ENCODE data around the gene DLGAP1.

DLGAP1 gene

GRCh38 chr18:3983351-3983969 lies 471.6 kb downstream of the DLGAP1 start:
- DNase-seq: no peak

DNA sequence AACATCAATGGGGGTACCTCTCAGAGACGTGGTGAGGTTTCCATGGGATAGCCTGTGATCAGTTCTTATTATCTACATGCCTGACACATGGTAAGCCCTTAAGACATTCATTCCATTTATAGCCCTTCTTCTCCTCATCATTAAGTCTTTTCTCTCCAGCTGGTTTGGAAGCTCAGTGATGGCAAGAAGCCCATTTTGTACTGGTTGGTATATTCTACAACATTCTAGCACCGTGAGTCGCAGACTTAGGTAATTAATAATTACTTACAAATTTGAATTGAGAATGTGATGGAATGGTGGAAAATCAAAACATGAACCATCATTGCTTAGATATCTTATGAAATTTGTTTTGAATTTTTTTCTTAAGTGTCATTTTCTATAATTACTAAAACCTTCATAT lies 472.6 kb downstream of the DLGAP1 start:
- no peak for DNase-seq

DNA sequence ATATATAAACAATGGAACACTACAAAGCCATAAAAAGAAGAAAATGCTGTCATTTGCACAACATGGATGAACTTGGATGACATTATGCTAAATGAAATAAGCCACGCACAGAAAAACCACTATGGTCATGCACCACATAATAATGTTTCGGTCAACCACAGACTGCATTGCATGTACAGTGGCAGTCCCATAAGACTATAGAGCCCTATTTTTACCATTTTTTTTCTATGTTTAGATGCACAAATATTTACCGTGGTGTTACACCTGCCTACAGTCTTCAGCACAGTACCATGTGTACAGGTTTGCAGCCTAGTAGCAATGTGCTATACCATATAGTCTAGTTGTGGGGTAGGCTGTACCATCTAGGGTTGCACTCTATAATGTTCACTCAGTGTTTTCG lies 476.1 kb downstream of the DLGAP1 start:
- no peak for DNase-seq

DNA sequence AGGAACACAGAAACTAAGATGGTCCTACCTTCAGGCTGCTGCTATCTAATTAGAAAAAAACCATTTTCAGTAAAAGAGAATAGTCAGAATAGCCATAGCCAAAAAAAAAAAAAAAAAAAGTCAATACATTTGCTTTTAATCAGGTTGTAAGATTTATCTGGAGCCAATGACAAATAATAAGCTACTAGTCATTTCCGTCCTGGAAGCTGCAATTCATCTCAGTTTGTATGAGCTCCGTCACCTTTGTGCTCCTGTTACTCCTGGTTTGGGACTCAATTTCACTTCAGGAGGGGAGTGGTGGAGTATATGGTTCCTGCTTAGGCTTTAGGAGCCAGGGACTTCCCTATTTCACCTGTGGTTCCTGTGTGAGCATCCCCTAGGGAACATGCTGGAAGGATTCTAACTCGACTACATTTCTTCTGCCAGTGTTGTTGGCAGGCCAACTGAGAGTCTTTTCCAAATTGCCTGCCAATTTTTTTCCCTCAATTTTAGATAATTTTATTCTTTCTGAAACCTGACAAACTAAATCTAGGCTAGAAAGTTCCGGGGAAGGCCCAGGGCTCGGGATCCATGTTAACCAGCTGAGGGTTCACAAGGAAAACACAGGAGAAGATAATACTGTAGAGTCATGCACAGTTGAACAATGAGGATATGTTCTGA lies 481.8 kb downstream of the DLGAP1 start:
- DNase-seq: no peak

GRCh38 chr18:3972291-3972930 lies 482.7 kb downstream of the DLGAP1 start:
- no peak for DNase-seq

DNA sequence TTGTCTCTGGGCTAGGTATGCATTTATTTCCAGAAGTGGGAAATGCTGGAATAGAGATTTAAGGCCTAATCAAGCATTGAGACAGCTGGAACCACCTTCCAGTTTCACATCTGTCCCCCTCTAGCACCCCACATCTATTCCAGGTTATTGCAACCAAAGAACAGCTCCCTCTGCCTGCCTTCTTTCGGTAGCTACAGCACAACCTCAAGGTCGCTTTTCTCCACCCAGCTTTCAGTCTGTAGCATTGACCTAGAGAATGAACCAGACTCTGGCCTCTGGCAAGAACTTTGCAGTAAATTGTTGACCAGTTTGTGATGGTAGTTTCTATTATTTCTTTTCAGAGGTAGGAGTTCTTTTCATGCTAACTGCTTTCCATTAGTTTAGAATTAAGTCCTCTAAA lies 484.2 kb downstream of the DLGAP1 start:
- DNase-seq: no peak

GRCh38 chr18:3967359-3968180 lies 487.5 kb downstream of the DLGAP1 start:
- DNase-seq: no peak

- DNase-seq: no peak
Observed at GRCh38 chr18:3966642-3967358, 488.3 kb downstream of the DLGAP1 start.

DNA sequence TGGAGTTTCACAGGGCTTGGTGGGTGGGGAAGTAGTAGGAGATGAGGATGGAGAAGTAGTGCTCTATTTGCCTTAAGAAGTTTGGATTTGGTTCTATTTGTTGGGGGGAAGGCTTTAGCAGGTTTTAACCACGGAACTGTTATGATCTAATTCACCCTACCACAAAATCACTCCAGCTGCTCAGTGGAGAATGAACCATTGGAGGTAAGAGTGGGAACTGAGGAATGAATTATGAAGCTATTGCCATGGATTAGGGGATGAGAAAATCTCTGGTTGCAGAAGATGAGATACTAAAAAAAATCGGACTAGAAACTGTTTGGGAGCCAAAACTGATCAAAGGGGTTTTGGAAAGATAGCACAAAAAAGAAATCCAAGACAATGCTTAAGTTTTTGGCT lies 488.9 kb downstream of the DLGAP1 start:
- DNase-seq: no peak

DNA sequence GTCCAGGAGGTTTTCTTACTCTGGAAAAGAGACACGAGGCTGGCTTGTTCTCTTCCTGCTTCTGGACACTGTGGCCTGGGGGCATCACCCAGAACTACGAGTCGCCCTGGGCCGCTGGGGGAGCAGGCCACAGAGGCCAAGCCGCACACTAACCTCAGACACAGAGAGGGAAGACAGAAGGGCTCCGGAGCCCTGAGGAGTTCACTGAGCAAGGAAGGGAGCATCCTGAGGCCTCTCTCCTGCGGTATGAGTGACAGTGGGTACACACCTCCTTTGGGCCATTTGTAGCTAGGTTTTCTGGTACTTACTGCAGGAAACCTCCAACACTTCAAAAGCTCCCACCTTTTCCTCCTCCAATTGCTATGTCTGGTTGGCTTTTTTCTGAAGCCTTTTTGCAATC lies 494.1 kb downstream of the DLGAP1 start:
- DNase-seq: no peak

DNA sequence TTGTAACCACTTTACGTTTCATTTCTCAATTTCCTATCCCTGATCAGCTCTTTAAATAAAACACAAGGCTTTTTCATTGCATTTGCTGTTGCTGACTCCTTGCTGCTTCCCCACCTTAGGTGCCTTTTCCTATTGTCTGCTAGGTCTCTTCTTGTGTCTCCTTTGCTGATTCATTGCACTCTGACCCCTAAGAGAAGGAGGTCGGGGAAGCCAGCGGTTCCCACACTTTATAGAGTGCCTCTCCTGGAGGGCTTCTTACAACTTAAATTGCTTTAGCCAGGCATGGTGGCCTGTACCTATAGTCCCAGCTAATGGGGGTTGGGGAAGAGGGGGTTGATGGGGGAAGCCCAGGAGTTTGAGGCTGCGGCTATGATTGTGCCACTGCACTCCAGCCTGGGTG lies 495.0 kb downstream of the DLGAP1 start:
- DNase-seq: no peak

- no peak for DNase-seq
Observed at GRCh38 chr18:3952031-3952430, 503.1 kb downstream of the DLGAP1 start.

GRCh38 chr18:3950668-3951404 lies 504.3 kb downstream of the DLGAP1 start:
- no peak for DNase-seq

GRCh38 chr18:3948958-3949357 lies 506.1 kb downstream of the DLGAP1 start:
- DNase-seq: no peak

DNA sequence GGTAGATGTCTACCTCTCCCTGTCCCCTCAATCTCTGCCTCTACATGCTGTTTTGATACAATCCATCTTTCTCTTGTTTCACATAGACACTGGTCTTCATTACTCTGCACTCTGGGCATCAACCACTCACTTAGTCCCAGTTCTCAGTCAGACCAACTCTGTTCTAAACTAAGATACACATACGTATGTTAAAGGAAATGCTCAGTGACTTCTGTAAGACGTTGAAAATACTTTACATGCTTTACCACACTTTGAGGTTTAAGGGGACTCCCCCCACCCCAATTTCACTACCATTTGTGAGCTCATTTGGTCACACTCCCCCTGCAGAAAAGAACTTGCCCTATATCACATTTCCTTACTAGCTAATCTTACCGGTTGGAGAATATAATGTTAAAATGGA lies 507.7 kb downstream of the DLGAP1 start:
- no peak for DNase-seq

DNA sequence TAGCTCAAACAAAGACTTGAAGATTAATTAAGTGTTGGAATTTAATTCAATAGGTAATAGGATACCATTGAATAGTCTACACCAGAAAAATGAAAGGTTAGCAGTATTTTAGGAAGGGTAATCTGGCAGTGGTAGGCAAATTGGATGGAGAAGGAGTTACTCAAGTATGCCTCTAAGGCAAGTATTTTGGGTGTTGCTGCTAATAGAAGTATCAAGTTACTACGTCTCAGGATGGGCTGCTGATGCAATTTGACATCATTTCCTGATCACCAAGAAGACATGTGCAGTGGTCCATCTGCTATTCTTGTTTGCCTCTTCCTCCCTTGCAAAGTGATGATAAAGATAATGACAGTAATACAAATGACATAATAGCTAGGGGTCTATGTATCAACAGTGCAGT lies 519.8 kb downstream of the DLGAP1 start:
- no peak for DNase-seq

DNA sequence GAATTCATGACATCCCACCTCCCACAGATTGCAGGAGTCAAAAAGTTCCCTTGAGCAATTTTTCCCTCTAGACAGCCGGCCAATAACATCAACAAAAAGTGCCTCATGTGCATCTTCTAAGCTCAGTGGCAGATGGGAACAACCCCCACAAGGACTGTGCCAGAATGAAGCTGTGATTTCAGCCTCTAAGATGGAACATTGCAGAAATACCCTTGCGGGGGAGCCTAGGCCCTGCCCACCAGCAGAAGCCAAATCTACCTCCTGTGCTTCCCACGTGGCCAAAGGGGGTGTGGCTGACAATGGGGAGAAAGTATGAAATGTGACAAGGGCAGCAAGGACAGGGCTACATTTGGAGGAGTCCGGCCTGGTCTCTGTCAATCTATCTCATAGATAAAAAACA lies 522.8 kb downstream of the DLGAP1 start:
- no peak for DNase-seq

GRCh38 chr18:3931542-3932112 lies 523.5 kb downstream of the DLGAP1 start:
- DNase-seq: no peak

DNA sequence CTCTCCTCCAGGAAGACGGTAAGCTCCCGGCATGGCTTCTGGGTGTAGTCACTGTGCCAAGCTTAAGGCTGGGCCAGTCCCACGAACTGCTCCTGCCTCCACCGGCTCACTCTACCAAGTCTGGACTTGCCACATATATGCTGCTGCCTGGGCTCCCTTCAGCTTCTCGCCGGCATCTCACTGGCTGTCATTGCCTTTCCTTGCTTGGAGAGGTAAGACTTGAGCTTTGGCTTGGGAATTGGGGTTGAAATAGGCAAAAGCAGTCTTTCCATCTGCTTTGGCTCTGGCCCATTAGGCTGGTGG lies 524.1 kb downstream of the DLGAP1 start:
- no peak for DNase-seq

DNA sequence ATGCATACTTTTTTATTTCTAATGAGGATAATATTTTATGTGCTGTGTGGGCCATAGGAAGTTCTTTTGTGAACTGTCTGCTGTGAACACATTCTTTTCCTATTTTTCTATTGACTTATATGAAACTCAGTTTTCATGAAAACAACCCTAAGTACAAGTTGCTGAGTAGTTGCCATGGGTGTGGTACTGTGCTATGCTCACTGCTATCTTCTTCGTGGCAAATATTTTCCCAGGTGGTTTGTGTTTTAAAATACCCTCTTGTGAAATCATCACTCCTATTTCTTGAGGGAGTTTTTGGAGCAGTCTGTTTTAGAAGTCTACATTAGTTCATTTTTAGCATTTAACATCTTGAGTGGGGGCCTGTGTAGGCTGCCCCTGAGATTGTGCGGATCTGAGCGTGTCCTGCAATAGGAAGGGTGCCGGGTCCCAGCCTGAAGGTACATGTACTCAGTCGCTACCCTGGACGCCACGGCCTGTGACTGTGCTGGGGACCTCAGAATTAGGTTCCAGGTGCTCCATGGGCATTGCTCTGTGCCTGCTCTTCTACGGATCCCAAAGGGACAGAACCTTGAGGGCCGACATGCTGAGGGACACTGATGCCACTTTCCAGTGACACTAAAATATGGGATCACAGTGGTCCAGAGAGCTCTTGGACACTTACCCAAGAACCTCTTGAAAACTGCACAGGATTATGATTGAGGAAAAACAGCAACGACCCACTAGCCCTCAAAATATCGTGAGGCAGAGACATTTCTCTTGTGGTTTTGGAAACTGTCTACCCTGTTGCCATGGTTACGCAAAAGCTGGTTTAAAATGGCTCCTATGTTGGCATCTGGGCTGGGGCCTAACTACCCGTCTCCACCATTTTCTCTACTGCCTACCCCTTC lies 524.7 kb downstream of the DLGAP1 start:
- no peak for DNase-seq

GRCh38 chr18:3924455-3924854 lies 530.7 kb downstream of the DLGAP1 start:
- DNase-seq: no peak
